IPS-18a (cell line): ENCODE measurements around the gene ABCB8.

ENCODE experiments used
- H3K27ac ChIP-seq: one replicate; pipeline ENCODE4 v1.5.1; 2013; ENCODE audit warnings: low read length
- H3K27me3 ChIP-seq: one replicate; pipeline ENCODE4 v1.6.1; 2013; ENCODE audit warnings: mild to moderate bottlenecking, low read length; ENCODE audit not compliant: control insufficient read depth, insufficient read depth
- H3K36me3 ChIP-seq: one replicate; pipeline ENCODE4 v1.6.1; 2013; ENCODE audit warnings: low read depth, low read length; ENCODE audit not compliant: control insufficient read depth
- H3K4me1 ChIP-seq: one replicate; pipeline ENCODE4 v1.6.1; 2013; ENCODE audit warnings: low read depth, low read length; ENCODE audit not compliant: control insufficient read depth
- H3K4me3 ChIP-seq: one replicate; pipeline ENCODE4 v1.5.1; 2013; ENCODE audit warnings: low read length
- H3K9ac ChIP-seq: one replicate; pipeline ENCODE4 v1.6.1; 2013; ENCODE audit warnings: mild to moderate bottlenecking, low read length, moderate library complexity
- H3K9me3 ChIP-seq: one replicate; pipeline ENCODE4 v1.6.1; 2013; ENCODE audit warnings: low read depth, low read length; ENCODE audit not compliant: control insufficient read depth

ABCB8 gene

GRCh38 chr7:150999497-151000230, 28.6 kb upstream of the ABCB8 start:
- no peaks in the 10 kb centered on the region for H3K9me3 ChIP-seq
- H3K4me3 ChIP-seq, result no peak overlapping the region
- no peaks in the 10 kb centered on the region for H3K4me1 ChIP-seq
- H3K27ac ChIP-seq, result no peak overlapping the region
- no peaks in the 10 kb centered on the region for H3K36me3 ChIP-seq
- no peak overlapping the region for H3K9ac ChIP-seq
- H3K27me3 ChIP-seq, result no peaks in the 10 kb centered on the region

GRCh38 chr7:151000897-151001495, 27.3 kb upstream of the ABCB8 start:
- H3K4me3 ChIP-seq, result no peak overlapping the region
- H3K9me3 ChIP-seq, result no peaks in the 10 kb centered on the region
- no peaks in the 10 kb centered on the region for H3K27me3 ChIP-seq
- no peak overlapping the region for H3K27ac ChIP-seq
- H3K9ac ChIP-seq, result no peak overlapping the region
- H3K4me1 ChIP-seq, result no peaks in the 10 kb centered on the region
- H3K36me3 ChIP-seq, result no peaks in the 10 kb centered on the region

GRCh38 chr7:151001546-151001945, 26.7 kb upstream of the ABCB8 start:
- Histone ChIP-seq H3K36me3 (no peaks in the 10 kb centered on the region), H3K4me1 (no peaks in the 10 kb centered on the region), H3K9me3 (no peaks in the 10 kb centered on the region), H3K27ac (no peak overlapping the region), H3K27me3 (no peaks in the 10 kb centered on the region), H3K4me3 (no peak overlapping the region), H3K9ac (no peak overlapping the region)

GRCh38 chr7:151003572-151003971, 24.7 kb upstream of the ABCB8 start:
- H3K27me3 ChIP-seq, result no peaks in the 10 kb centered on the region

GRCh38 chr7:151005566-151005965, 22.7 kb upstream of the ABCB8 start:
- Histone ChIP-seq H3K9me3 (no peaks in the 10 kb centered on the region), H3K27ac (no peak overlapping the region), H3K27me3 (no peaks in the 10 kb centered on the region), H3K4me1 (peaks cover 7% of the 10 kb centered on the region), H3K9ac (no peak overlapping the region), H3K4me3 (no peak overlapping the region), H3K36me3 (no peaks in the 10 kb centered on the region)

More at GRCh38 chr7:151003572-151003971, 24.7 kb upstream of the ABCB8 start:
- Histone ChIP-seq H3K4me1 (no peaks in the 10 kb centered on the region), H3K36me3 (no peaks in the 10 kb centered on the region), H3K9me3 (no peaks in the 10 kb centered on the region), H3K4me3 (no peak overlapping the region), H3K27ac (no peak overlapping the region), H3K9ac (no peak overlapping the region)

GRCh38 chr7:151006590-151007300, 21.5 kb upstream of the ABCB8 start:
- Histone ChIP-seq H3K4me3 (no peak overlapping the region), H3K27me3 (no peaks in the 10 kb centered on the region), H3K9me3 (no peaks in the 10 kb centered on the region), H3K36me3 (no peaks in the 10 kb centered on the region), H3K9ac (no peak overlapping the region), H3K27ac (no peak overlapping the region), H3K4me1 (peaks cover 11% of the 10 kb centered on the region)

- no peak overlapping the region for H3K9ac ChIP-seq
- H3K27ac ChIP-seq, result no peak overlapping the region
- peaks cover 11% of the 10 kb centered on the region for H3K4me1 ChIP-seq
These were observed 20.8 kb upstream of the ABCB8 start for GRCh38 chr7:151007469-151007898.

GRCh38 chr7:151008143-151008510, 20.1 kb upstream of the ABCB8 start:
- Histone ChIP-seq H3K27me3 (peaks cover 8% of the 10 kb centered on the region), H3K9me3 (no peaks in the 10 kb centered on the region), H3K9ac (no peak overlapping the region), H3K27ac (no peak overlapping the region), H3K36me3 (no peaks in the 10 kb centered on the region), H3K4me1 (peaks cover 11% of the 10 kb centered on the region), H3K4me3 (no peak overlapping the region)

More at GRCh38 chr7:151007469-151007898, 20.8 kb upstream of the ABCB8 start:
- no peak overlapping the region for H3K4me3 ChIP-seq
- H3K27me3 ChIP-seq, result peaks cover 5% of the 10 kb centered on the region
- H3K36me3 ChIP-seq, result no peaks in the 10 kb centered on the region
- H3K9me3 ChIP-seq, result no peaks in the 10 kb centered on the region

- Histone ChIP-seq H3K9ac (no peak overlapping the region), H3K27me3 (peaks cover 11% of the 10 kb centered on the region), H3K36me3 (no peaks in the 10 kb centered on the region), H3K9me3 (no peaks in the 10 kb centered on the region), H3K4me3 (no peak overlapping the region), H3K4me1 (peaks cover 11% of the 10 kb centered on the region), H3K27ac (no peak overlapping the region)
These were observed 19.5 kb upstream of the ABCB8 start for GRCh38 chr7:151008511-151009323.

GRCh38 chr7:151009327-151010036, 18.8 kb upstream of the ABCB8 start:
- H3K9me3 ChIP-seq, result no peaks in the 10 kb centered on the region
- H3K27ac ChIP-seq, result no peak overlapping the region
- H3K4me1 ChIP-seq, result peaks cover 11% of the 10 kb centered on the region
- no peak overlapping the region for H3K4me3 ChIP-seq
- peaks cover 11% of the 10 kb centered on the region for H3K27me3 ChIP-seq
- no peak overlapping the region for H3K9ac ChIP-seq
- H3K36me3 ChIP-seq, result no peaks in the 10 kb centered on the region

GRCh38 chr7:151010037-151010306, 18.3 kb upstream of the ABCB8 start:
- Histone ChIP-seq H3K4me3 (no peak overlapping the region), H3K9ac (no peak overlapping the region), H3K27me3 (peaks cover 11% of the 10 kb centered on the region), H3K9me3 (no peaks in the 10 kb centered on the region), H3K4me1 (peaks cover 11% of the 10 kb centered on the region), H3K36me3 (no peaks in the 10 kb centered on the region), H3K27ac (no peak overlapping the region)
